ENCODE results near the gene PEMT.

The PEMT gene

DNA sequence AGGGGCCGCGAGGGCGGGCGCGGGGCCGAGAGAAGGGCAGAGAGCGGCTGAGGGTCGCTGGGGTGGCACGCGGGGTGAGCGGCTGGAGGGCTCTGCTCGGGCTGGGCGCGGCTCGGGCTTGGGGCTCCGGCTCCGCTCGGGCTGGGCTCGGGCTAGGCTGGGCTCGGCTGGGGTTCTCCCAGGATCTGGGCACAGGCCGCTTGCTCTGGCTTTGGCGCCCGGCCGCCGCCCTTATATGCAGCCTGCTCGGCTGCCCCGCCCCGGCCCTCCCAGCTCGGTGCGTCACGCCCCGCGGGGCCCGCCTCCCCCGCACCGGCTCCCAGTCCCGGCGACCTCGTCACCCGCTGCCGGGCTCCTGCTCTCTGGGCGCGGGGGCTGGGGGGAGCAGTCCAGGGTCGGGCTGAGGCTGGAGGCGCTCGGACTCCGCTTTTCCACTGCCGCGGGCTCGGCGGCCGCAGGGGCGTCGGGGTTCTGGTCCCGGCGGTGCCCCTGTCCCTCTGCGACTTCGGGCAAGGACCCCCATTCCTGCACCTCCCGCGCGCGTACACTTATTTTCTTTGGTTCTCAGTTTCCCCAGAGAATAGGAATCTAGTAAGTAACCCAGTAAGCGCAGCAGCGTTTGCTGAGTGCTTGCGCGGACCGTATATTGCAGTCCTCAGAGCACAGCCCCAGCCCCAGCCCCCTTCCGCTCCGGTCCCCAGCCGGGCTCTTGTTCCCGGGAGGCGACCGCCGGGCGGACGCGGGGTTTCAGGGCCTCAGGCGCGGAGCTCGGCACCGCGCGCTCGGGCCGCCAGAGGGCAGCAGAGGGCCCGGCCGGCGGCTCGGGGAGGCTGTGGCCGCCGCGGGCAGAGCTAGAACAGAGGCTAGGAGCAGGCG is 95.1 kb downstream of the PEMT start, which contains the start of gene RASD1:
Gene RASD1, minus strand, starts transcription at position 207 of the 876 bp plus-strand sequence. CDS start 214 bp downstream, outside the sequence.
- Histone ChIP-seq H3K9ac (ENCODE audit: low read length) (peak within 1 kb of the TSS; percentile 58), H3K4me1 (ENCODE audit: control insufficient read depth, insufficient read depth, low read length) (peaks cover 29% of the 10 kb centered on the region), H3K36me3 (ENCODE audit: control insufficient read depth, insufficient read depth, low read length) (peaks cover 6% of the 10 kb centered on the region), H3K9me3 (ENCODE audit: control insufficient read depth, low read length) (no peaks in the 10 kb centered on the region), H3K4me3 (ENCODE audit: low read length) (peak within 1 kb of the TSS; percentile 23), H3K27me3 (ENCODE audit: control insufficient read depth, insufficient read depth, low read length) (peaks cover 16% of the 10 kb centered on the region)

DNA sequence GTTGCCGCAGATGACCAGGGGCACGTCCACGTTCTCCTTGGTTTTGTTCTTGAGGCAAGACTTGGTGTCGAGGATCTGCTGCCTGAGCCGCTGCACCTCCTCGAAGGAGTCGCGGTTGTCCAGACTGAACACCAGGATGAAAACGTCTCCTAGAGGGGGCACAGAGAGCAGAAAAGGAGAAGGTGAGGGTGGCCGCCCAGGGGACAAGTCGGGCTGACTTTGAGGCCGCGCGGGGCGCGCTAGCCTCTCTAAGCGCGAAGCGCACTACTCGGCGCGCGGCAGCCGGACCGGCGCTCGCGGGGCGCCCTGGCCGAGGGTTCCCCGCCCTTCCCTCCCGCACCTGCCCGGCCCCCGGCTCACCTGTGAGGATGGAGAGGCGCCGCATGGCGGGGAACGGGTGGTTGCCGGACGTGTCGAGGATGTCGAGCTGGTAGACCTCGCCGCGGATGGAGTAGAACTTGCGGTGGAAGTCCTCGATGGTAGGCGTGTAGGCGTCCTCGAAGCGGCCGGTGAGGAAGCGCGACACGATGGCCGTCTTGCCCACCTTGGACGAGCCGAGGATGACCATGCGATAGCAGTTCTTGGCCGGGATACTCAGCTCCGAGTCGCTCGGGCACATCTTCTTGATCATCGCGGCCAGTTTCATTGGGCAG is 95.8 kb downstream of the PEMT start:
- Histone ChIP-seq H3K27me3 (ENCODE audit: control insufficient read depth, insufficient read depth, low read length) (peaks cover 16% of the 10 kb centered on the region), H3K4me3 (ENCODE audit: low read length) (peak overlapping the region; percentile 23), H3K9me3 (ENCODE audit: control insufficient read depth, low read length) (no peaks in the 10 kb centered on the region), H3K4me1 (ENCODE audit: control insufficient read depth, insufficient read depth, low read length) (peaks cover 29% of the 10 kb centered on the region), H3K36me3 (ENCODE audit: control insufficient read depth, insufficient read depth, low read length) (peaks cover 6% of the 10 kb centered on the region), H3K9ac (ENCODE audit: low read length) (peak overlapping the region; percentile 52)

DNA sequence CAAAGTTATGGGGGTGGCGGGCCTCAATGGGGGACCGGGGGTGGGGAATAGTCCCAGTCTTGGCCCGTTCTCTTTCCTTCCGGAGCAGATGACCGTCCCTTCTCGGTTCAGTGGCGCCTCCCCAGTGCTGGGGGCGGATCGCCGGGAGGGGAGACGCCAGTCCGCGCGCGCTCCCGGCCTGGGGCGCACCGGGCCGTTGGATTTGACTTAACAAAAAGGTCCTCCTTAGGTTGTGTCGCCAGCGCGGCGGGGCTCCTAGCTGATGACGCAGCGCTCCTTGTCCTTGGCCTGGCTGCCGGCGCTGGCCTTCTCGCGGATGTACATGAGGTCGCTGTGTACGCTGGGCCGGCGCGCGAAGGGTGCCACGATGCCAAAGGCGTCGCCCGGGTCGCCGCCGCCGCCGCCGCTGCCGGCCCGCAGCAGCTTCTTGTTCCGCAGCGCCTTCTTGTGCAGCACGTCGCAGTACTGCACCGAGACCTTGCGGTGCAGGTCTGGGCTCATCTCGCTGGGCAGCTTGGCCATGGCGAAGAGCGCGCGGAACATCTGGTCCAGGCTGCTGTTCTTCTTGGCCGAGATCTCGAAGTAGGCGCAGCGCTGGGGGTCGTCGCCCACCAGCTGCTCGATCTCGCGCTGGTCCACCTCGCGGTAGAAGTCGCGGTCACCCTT is 96.5 kb downstream of the PEMT start:
- Histone ChIP-seq H3K36me3 (ENCODE audit: control insufficient read depth, insufficient read depth, low read length) (peaks cover 6% of the 10 kb centered on the region), H3K9me3 (ENCODE audit: control insufficient read depth, low read length) (no peaks in the 10 kb centered on the region), H3K4me1 (ENCODE audit: control insufficient read depth, insufficient read depth, low read length) (peaks cover 29% of the 10 kb centered on the region), H3K27me3 (ENCODE audit: control insufficient read depth, insufficient read depth, low read length) (peaks cover 16% of the 10 kb centered on the region), H3K9ac (ENCODE audit: low read length) (peak overlapping the region; percentile 52), H3K4me3 (ENCODE audit: low read length) (peak overlapping the region; percentile 23)

DNA sequence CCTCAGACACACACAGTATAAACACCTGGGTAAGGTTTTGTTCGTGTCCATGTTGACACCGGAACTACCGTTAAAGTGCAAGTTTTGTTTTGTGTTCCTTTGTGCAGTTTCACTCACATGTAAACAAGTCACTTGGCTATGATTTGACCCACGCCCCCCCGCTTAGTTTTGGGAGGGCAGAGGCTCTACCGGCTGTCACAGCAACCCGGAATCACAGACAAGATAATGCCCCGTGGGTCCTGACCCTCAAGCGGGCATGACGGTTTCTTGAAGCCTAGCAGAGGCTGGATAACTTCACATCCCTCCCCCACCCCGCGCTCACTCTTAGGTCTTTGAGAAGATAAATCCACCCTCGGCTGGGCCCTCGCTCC is 97.0 kb downstream of the PEMT start:
- Histone ChIP-seq H3K27me3 (ENCODE audit: control insufficient read depth, insufficient read depth, low read length) (peaks cover 16% of the 10 kb centered on the region), H3K9ac (ENCODE audit: low read length) (peak overlapping the region; percentile 32), H3K4me1 (ENCODE audit: control insufficient read depth, insufficient read depth, low read length) (peaks cover 29% of the 10 kb centered on the region), H3K4me3 (ENCODE audit: low read length) (no peak overlapping the region), H3K36me3 (ENCODE audit: control insufficient read depth, insufficient read depth, low read length) (peaks cover 6% of the 10 kb centered on the region), H3K9me3 (ENCODE audit: control insufficient read depth, low read length) (no peaks in the 10 kb centered on the region)

DNA sequence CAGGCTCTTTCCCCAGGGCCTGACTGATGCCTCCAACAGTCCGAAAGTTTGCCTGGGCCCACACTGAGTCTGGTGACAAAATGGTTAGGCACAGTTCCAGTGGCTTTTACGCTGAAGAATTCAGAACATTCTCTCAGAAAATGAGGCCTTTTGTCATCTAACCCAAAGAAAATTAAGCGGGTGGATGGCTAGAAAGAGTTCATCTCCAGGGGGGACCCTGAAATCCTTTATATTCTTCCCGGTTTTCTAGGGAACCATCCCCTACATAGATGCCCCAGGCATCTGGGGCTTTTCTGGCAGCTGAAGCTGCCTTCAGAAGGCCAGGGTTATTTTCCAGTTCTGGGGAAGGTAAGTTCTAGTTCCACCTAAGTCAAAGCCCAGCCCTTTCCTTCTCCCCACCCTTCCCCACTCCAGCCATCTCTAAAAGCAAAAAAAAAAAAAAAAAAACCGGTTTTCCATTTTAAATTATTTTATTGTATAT is 97.5 kb downstream of the PEMT start:
- Histone ChIP-seq H3K9ac (ENCODE audit: low read length) (no peak overlapping the region), H3K4me3 (ENCODE audit: low read length) (no peak overlapping the region), H3K27me3 (ENCODE audit: control insufficient read depth, insufficient read depth, low read length) (peaks cover 16% of the 10 kb centered on the region), H3K4me1 (ENCODE audit: control insufficient read depth, insufficient read depth, low read length) (peaks cover 29% of the 10 kb centered on the region), H3K9me3 (ENCODE audit: control insufficient read depth, low read length) (no peaks in the 10 kb centered on the region), H3K36me3 (ENCODE audit: control insufficient read depth, insufficient read depth, low read length) (peaks cover 6% of the 10 kb centered on the region)

DNA sequence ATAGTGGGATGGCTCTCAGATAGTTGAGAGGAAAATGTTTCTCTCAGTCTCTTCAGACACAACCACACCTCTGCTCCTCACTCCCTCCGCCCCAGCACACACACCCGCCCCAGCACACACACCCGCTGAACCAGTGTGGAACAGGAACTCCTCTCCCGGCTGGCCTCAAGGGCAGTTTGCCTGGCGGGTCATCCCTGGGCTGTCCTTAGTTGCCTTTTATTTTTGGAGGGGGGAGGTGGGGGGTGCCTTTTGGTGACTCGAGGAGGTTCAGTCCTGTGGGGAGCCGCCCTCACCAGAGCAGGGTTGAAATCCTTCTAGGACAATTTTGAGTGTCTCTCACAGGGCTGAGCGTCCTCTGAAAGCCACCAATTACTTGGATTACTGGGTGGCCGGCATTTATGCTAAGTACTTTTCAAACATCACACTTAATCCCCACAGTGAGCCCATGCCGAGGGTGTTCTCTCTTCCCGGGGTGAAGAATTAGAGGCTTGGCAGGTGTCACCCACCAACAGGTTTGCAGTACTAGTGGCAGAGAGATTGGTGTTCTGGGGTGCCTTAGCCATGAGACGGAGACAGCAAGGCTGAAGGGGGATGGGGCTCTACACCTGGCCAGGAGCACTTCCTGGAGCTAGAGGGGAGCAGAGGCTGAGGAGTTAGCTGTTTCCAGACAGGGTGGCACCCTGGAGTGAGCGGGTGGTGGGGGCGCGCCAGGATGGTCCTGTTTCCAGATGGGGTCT is 98.1 kb downstream of the PEMT start:
- no peak overlapping the region for H3K9ac ChIP-seq (ENCODE audit: low read length)
- no peak overlapping the region for H3K4me3 ChIP-seq (ENCODE audit: low read length)
- H3K9me3 ChIP-seq (ENCODE audit: control insufficient read depth, low read length): no peaks in the 10 kb centered on the region
- H3K4me1 ChIP-seq (ENCODE audit: control insufficient read depth, insufficient read depth, low read length): peaks cover 23% of the 10 kb centered on the region
- peaks cover 6% of the 10 kb centered on the region for H3K36me3 ChIP-seq (ENCODE audit: control insufficient read depth, insufficient read depth, low read length)
- H3K27me3 ChIP-seq (ENCODE audit: control insufficient read depth, insufficient read depth, low read length): peaks cover 16% of the 10 kb centered on the region

DNA sequence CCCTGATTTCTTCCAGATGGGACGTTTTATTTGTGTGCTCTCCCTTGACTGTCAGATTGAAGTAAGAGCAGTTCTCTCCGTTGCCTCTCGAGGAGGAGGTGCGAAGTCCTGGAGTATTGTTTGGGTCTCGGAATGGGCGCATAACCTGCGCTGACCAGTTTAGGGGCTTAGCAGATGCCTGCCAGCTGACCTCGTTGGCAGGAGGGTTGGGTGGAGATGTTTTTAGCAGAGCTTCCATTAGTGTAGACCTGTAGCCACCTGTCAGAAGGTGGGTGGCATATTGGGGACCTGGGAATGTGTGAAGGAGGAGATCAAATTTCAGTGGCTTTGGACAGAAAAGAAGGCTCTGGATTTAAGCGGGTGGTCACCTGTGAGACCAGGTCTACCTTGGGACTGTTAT is 98.9 kb downstream of the PEMT start:
- H3K9ac ChIP-seq (ENCODE audit: low read length): no peak overlapping the region
- H3K4me3 ChIP-seq (ENCODE audit: low read length): no peak overlapping the region
- peaks cover 16% of the 10 kb centered on the region for H3K27me3 ChIP-seq (ENCODE audit: control insufficient read depth, insufficient read depth, low read length)
- peaks cover 17% of the 10 kb centered on the region for H3K4me1 ChIP-seq (ENCODE audit: control insufficient read depth, insufficient read depth, low read length)
- H3K36me3 ChIP-seq (ENCODE audit: control insufficient read depth, insufficient read depth, low read length): peaks cover 6% of the 10 kb centered on the region
- H3K9me3 ChIP-seq (ENCODE audit: control insufficient read depth, low read length): no peaks in the 10 kb centered on the region

DNA sequence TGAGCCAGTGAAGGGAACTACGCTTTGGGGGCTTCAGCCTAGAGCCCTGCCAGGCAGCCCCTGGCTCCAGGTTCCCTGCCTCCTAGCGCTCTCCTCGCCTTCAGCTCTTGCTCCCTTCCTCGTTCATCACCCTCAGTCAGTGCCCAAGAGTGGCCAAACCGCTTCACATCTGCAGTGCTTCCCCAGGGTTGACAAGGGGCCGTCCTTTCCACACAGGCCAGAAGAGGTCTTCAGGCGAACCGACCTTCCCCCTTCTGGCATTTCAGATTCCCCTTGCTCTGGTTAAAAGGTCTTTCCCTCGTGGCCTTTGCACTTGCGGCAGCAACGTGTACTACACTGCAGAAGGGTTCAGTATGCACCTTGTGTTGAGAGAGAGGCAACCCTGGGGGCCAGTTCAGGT is 99.4 kb downstream of the PEMT start:
- H3K9ac ChIP-seq (ENCODE audit: low read length): no peak overlapping the region
- H3K4me1 ChIP-seq (ENCODE audit: control insufficient read depth, insufficient read depth, low read length): peaks cover 17% of the 10 kb centered on the region
- no peak overlapping the region for H3K4me3 ChIP-seq (ENCODE audit: low read length)
- no peaks in the 10 kb centered on the region for H3K9me3 ChIP-seq (ENCODE audit: control insufficient read depth, low read length)
- H3K27me3 ChIP-seq (ENCODE audit: control insufficient read depth, insufficient read depth, low read length): peaks cover 16% of the 10 kb centered on the region
- peaks cover 6% of the 10 kb centered on the region for H3K36me3 ChIP-seq (ENCODE audit: control insufficient read depth, insufficient read depth, low read length)

DNA sequence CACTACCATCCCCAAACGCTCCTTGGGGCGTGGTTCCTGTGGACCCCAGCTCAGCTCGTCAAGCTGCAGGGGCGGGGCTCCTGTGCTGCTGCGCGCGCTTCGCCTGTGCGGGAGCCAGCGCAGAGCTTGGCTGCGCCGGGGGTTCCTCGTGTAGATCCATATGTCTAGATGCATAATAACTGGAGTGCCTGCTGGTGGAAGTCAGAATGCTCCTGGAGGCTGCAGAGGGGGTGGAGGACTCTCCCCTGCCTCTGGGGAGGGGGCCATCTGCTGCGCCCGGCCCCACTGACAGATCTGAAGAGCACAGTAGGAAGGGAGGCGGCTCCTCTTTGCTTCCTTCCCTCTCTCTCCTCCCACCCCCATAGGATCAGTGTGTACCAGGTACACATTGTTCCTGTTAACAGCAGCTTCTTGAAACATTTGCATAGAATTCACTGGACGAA is 99.9 kb downstream of the PEMT start:
- Histone ChIP-seq H3K27me3 (ENCODE audit: control insufficient read depth, insufficient read depth, low read length) (peaks cover 16% of the 10 kb centered on the region), H3K4me1 (ENCODE audit: control insufficient read depth, insufficient read depth, low read length) (peaks cover 17% of the 10 kb centered on the region), H3K9ac (ENCODE audit: low read length) (no peak overlapping the region), H3K9me3 (ENCODE audit: control insufficient read depth, low read length) (no peaks in the 10 kb centered on the region), H3K36me3 (ENCODE audit: control insufficient read depth, insufficient read depth, low read length) (peaks cover 6% of the 10 kb centered on the region), H3K4me3 (ENCODE audit: low read length) (no peak overlapping the region)

DNA sequence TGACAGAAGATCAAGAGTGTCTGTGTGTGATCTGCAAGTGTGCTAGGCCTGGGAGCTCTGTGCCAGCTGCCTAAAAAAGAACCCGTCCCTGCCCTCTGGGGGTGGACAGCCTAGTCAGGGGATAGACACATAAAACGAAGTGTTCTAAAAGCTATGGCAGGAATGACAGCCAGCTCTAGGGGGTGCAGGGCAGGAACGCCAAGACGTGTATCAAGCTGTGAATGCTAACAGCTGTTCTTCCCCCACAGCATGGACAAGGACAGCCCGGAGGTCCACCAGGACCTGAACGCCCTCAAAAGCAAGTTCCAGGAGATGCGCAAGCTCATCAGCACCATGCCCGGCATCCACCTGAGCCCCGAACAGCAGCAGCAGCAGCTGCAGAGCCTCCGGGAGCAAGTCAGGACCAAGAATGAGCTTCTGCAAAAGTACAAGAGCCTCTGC is 100.5 kb downstream of the PEMT start:
- no peaks in the 10 kb centered on the region for H3K9me3 ChIP-seq (ENCODE audit: control insufficient read depth, low read length)
- peaks cover 17% of the 10 kb centered on the region for H3K4me1 ChIP-seq (ENCODE audit: control insufficient read depth, insufficient read depth, low read length)
- H3K4me3 ChIP-seq (ENCODE audit: low read length): no peak overlapping the region
- H3K36me3 ChIP-seq (ENCODE audit: control insufficient read depth, insufficient read depth, low read length): peaks cover 6% of the 10 kb centered on the region
- peaks cover 16% of the 10 kb centered on the region for H3K27me3 ChIP-seq (ENCODE audit: control insufficient read depth, insufficient read depth, low read length)
- no peak overlapping the region for H3K9ac ChIP-seq (ENCODE audit: low read length)

DNA sequence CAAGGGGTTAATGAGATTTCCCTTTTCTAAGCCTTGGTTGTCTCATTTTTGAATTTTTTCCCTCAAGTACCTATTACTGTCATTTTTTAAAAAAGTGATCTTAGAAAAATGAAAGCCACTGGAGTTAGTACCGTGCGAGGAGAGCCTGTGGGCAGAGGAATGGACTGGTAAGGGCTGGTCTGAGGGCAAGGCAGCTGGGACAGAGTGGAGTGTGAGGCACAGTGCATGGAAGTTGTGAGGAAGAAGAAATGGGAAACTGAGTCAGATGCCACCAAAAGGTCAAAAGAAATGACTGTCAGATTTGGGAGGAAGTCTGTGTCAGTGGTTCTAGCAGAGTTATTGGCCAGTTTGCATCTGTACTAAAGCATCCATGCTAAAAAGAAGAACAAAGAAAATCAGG is 103.5 kb downstream of the PEMT start:
- H3K4me3 ChIP-seq (ENCODE audit: low read length): no peak overlapping the region
- H3K4me1 ChIP-seq (ENCODE audit: control insufficient read depth, insufficient read depth, low read length): no peaks in the 10 kb centered on the region
- H3K9ac ChIP-seq (ENCODE audit: low read length): no peak overlapping the region
- no peaks in the 10 kb centered on the region for H3K9me3 ChIP-seq (ENCODE audit: control insufficient read depth, low read length)
- H3K36me3 ChIP-seq (ENCODE audit: control insufficient read depth, insufficient read depth, low read length): peaks cover 6% of the 10 kb centered on the region
- H3K27me3 ChIP-seq (ENCODE audit: control insufficient read depth, insufficient read depth, low read length): no peaks in the 10 kb centered on the region

Measured in mucosa of stomach (tissue), 1 donor.